GM21360 (cell line): Measurements from ENCODE around the gene IRGC.
A peak's percentile ranks its signal among the peaks of the same experiment; 100 is the strongest.
"Not testable (repeated sequence)": the region's sequence is repeated elsewhere in the genome, so short reads cannot be mapped to it uniquely, and the experiment has no call there.

ENCODE experiments used
- ATAC-seq: cut with Tn5 transposase; IDR thresholded peaks from one replicate; pipeline ENCODE4 v1.9.1; 2021; ENCODE audit warnings: mild to moderate bottlenecking, moderate library complexity; ENCODE audit not compliant: unreplicated experiment

Gene IRGC

DNA sequence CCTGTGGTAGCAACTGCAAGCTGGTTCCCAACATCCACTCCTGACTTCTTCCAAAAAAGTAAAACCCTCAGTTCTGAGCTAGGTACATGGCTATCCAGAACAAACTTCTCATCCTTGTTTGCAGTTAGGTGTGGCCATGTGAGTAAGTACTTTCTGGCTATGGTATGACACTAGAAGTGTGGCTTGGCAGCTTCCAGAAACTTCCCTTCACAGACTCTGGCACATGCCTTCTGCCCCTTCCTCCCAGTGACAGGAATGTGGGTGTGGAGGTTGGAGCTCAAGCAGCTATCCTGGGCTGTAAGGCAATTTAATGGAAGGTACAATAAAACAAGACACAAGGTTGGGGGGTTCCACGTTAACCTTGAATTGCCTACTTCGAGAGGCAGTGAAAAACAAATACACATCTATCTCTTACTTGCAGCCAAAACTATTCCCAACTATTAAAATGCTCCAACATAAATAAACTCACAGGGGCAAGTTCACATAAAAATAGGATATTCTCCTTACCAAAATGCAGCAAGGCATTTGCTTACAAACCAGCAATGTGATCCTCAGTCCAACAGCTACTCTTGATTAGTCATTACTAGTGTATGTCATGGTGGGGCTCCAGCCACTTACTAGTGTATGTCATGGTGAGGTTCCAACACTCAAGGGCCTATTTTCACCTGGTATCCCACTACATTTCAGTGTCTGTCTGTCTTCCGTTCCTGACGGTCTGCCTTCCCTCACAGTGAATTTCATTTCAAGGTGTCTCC lies 35.8 kb downstream of the IRGC start:
- ATAC-seq, result no peak

GRCh38 chr19:43752287-43752875 lies 36.5 kb downstream of the IRGC start:
- no peak for ATAC-seq

GRCh38 chr19:43754253-43754502 lies 38.3 kb downstream of the IRGC start:
- ATAC-seq, result no peak

GRCh38 chr19:43754503-43755255 lies 38.8 kb downstream of the IRGC start, which contains the start of gene SMG9:
Gene SMG9 (minus strand): TSS chr19:43754962. CDS start chr19:43750741, 4,221 bp downstream.
- peak; percentile 41 for ATAC-seq

DNA sequence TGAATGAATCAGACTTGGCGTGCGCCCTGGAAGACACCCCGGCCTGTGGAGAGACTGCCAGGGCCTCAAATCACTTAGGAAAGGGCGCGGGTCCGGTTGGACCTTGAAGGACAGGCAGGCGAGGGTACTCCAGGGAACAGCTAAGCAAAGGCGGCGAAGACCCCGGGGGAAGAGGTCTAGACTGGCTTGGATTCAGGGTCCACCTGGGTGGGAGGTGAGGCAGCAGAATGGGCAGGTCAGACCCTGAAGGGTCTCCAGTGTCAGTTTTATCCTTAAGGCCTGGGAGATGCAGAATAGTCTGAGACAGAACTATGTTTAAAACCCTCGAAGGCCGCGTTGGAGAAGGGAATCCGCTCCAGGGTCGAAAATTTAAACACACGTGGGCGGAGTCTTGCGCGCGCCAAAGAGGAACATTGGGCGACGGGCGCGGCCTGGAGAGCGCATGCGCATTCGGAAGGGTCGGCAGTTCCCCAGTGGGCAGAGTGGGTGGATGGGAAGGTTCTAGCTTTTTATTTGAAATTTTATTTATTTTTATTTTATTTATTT lies 39.5 kb downstream of the IRGC start:
- ATAC-seq, result no peak

DNA sequence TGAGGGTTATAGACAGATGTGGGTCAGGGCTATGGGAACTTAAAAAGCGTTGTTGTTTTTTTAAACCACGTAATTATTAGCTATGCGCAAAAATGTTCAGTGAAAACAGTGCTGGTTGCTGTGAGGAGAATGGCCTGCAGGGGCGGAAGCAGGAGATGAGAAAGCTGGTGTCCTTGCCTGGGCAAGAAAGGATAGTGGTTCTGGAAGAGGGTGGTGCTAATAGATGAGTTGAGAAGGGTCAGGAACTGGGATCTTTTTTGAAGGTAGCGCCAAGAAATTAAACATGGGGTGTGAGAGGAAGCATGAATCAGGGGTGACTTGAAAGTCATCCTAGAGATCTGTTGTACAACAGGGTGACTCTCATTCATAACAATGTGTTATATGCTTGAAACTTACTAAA lies 43.6 kb downstream of the IRGC start:
- ATAC-seq, result no peak

DNA sequence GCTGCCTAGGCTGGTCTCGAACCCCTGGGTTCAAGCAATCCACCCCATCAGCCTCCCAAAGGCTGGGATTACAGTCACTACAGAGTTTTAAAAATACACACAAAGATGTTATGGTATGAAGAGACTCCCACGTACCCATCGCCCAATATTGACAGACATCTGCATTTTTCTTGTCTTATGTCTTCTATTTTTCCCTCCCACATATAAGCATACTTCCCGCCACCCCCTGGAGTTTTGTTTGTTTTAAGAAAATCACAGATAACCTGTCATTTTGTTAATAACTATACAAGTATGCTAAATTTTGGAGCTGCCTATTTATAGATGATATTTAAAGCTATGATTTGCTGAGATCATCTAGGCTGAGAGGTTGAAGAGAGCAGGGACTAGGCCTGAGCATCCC lies 45.1 kb downstream of the IRGC start:
- no peak for ATAC-seq

DNA sequence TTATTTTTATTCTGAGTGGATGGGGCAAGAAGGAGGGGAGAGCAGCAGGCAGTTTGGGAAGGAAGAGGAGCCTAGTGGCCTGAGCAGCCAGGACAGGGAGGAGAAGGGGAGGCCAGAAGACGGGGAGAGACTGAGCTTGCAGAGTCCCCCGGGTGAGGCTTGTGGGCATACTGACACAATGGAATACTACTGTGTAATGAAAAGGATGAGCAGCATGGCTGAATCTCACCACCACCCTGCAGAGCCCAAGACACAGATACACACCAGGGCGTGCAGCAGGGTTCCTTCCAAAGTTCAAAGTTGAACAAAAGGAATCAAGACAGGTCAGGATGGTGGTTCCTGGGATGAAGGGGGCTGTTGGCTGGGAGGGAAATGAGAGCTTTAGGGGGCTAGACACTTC lies 46.9 kb downstream of the IRGC start:
- no peak for ATAC-seq

DNA sequence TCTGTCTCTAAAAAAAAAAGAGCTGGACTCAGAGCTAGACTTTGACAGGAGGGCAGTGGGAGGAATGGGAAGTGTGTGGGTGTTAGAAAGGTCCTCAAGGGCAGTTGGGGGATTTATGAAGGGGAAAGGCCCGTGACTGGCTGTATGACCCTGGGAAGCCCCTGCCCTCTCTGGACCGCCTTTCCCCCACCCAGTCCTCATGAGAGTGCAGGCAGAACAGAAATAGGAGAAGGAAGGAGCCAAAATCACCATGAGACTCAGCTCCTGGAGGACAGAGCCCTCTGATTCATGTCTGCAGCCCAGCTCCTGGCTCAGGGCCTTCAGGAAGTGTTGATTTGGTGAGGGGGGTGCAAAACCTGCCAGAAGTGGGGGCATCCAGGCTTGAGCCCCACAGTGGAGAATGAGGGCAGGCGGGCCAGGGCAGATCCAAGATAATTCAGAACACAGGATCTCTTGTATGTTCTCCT lies 47.6 kb downstream of the IRGC start:
- no peak for ATAC-seq

- ATAC-seq, result not testable (repeated sequence)
Observed at GRCh38 chr19:43764684-43765083, 48.8 kb downstream of the IRGC start.

DNA sequence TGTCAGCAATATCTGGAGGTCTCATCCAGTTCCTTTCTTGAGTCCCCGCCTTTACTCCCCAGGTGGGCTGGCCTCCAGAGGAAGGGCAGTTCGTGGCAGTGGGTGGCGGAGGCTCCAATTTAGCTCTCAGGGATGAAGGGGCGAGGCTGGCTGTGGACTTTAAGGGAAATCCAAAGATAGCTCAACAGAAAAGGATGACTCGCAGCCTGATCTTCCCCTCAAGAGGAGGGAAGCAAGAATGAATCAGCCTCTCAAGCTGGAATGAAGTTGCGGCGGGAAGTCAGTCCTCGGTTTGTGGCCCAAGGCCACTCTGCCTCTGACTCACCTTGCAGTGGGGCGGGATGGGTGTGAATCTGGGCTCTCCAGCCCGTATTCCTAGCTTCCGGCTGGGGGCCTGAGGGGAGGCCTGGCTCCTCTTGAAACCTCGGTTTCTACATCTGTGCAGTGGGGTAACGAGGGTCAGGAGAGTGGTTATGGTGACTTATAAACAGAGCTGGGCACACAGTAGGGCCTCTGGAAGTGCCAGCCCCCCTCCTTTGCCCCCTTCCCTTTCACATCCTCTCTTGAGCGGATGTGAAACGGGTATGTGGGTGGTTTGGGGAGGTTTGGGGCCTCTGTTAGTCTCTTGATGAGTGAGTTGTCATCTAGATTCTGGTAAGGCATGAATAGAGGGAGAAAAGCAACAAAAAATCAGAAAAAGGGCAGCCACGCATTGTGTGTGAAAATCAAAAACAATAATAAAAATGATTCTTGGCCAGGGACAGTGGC lies 49.4 kb downstream of the IRGC start:
- ATAC-seq, result peak; percentile 57

DNA sequence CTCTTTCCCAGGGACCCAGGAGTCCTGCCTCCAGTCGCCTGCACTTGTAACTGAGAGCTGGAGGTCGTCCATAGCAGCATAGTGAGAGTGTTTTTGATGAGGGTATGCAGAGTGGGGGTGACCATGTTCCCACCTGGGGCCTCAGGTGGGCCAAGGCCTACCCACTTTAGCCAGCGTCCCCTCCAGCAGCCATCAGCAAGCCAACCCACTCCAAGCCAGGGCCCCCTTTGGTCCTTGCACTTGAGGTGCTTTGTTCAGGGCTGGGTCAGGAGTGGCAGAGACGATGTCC lies 50.8 kb downstream of the IRGC start:
- ATAC-seq, result no peak

- no peak for ATAC-seq
Observed at GRCh38 chr19:43767316-43767715, 51.4 kb downstream of the IRGC start.

DNA sequence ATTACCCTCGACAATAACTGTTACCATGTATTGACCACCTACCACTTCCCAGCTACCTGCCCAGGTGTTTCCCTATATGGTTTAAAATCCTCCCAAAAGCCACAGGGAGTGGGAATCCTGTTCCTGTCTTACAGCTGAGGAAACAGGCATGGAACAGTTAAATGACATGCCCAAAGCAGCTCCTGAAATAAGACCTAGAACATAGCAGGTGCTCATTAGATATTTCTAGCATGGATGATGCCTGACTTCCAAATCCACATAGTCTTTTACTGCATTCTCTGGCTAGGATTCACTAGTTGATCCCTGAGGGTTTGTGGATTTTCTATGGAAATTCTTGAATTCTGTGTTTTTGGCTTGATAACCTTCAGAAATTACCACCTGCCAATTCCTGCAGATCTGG lies 51.9 kb downstream of the IRGC start:
- ATAC-seq, result no peak

GRCh38 chr19:43768273-43769050 lies 52.6 kb downstream of the IRGC start:
- no peak for ATAC-seq

DNA sequence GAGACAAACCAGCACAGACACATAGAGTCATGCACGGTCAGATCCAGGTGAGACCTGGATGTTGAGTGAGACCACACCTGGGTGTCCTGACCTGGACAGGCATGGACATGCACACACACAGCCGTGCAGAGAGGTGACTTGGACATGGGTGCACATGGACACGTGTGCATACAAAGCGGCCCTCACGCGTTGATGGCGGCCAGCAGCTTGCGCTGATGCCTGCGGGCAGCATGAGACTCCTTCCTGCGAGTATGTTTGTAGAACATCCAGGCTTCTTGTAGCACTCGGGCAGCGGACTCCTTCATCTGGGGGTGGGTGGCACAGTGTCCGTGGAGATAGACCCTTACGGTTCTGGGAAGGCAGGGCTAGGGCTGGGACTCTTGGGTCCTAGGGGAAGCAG lies 53.4 kb downstream of the IRGC start:
- no peak for ATAC-seq
